Neural cell (in vitro differentiated cells): Measurements from ENCODE around the gene PALB2. TPM values are rescaled to one million over a fixed set of nuclear protein-coding genes. Genes with fewer than 3 reads are reported as not detected.
"Not testable (repeated sequence)": the region's sequence is repeated elsewhere in the genome, so short reads cannot be mapped to it uniquely, and the experiment has no call there.

ENCODE experiments used
- H2AFZ ChIP-seq: fragments of 200-600, 300-800 bp; sonication (generic), shearing (Covaris generic); 2 replicates; pipeline ENCODE4 v1.6.0; 2014; ENCODE audit warnings: low read depth, mild to moderate bottlenecking, antibody characterized with exemption, low read length, moderate library complexity
- H3F3A ChIP-seq: fragments of 200-600 bp; shearing (Covaris generic); 2 replicates; pipeline ENCODE4 v1.6.1; 2016; ENCODE audit warnings: mild to moderate bottlenecking, moderate library complexity, mixed read lengths, antibody characterized with exemption, low read length; ENCODE audit not compliant: insufficient read depth, poor library complexity, severe bottlenecking
- H3K27ac ChIP-seq: fragments of 200-600, 300-800 bp; sonication (generic), shearing (Covaris generic); 2 replicates; pipeline ENCODE4 v1.5.1; 2014; ENCODE audit warnings: mild to moderate bottlenecking, low read length, moderate library complexity
- H3K27me3 ChIP-seq: fragments of 300-800, 200-600 bp; sonication (generic), shearing (Covaris generic); 2 replicates; pipeline ENCODE4 v1.6.0; 2014; ENCODE audit warnings: mild to moderate bottlenecking, low read depth, low read length, moderate library complexity; ENCODE audit not compliant: insufficient read depth
- H3K36me3 ChIP-seq: fragments of 300-800, 200-600 bp; sonication (generic), shearing (Covaris generic); 2 replicates; pipeline ENCODE4 v1.5.1; 2014; ENCODE audit warnings: mild to moderate bottlenecking, antibody characterized with exemption, low read length, moderate library complexity; ENCODE audit not compliant: insufficient read depth
- H3K4me2 ChIP-seq: fragments of 300-800, 200-600 bp; sonication (generic), shearing (Covaris generic); 2 replicates; pipeline ENCODE4 v1.6.0; 2014; ENCODE audit warnings: mild to moderate bottlenecking, low read length
- H3K4me3 ChIP-seq: fragments of 300-800, 200-600 bp; sonication (generic), shearing (Covaris generic); 2 replicates; pipeline ENCODE4 v1.5.1; 2014; ENCODE audit warnings: mild to moderate bottlenecking, low read length, moderate library complexity
- H3K79me2 ChIP-seq: fragments of 200-600 bp; shearing (Covaris generic); replicated peaks from 2 replicates; pipeline ENCODE4 v1.6.0; 2014; ENCODE audit warnings: mild to moderate bottlenecking, low read length, moderate library complexity; ENCODE audit not compliant: insufficient read depth
- H3K9ac ChIP-seq: fragments of 300-800, 200-600 bp; sonication (generic), shearing (Covaris generic); 2 replicates; pipeline ENCODE4 v1.6.1; 2016; ENCODE audit warnings: mild to moderate bottlenecking, low read length, mixed read lengths
- H3K9me2 ChIP-seq: fragments of 200-600 bp; shearing (Covaris generic); 2 replicates; pipeline ENCODE4 v1.6.1; 2016; ENCODE audit warnings: mild to moderate bottlenecking, low read length, mixed read lengths; ENCODE audit not compliant: insufficient read depth
- H3K9me3 ChIP-seq: fragments of 200-600, 300-800 bp; sonication (generic), shearing (Covaris generic); 2 replicates; pipeline ENCODE4 v1.6.1; 2016; ENCODE audit warnings: mild to moderate bottlenecking, mixed run types, low read length, moderate library complexity, mixed read lengths
- H4K20me1 ChIP-seq: fragments of 200-600 bp; shearing (Covaris generic); 2 replicates; pipeline ENCODE4 v1.6.1; 2016; ENCODE audit warnings: mild to moderate bottlenecking, mixed run types; ENCODE audit not compliant: insufficient read depth
- EP300 ChIP-seq: fragments of 450-650 bp; conservative IDR thresholded peaks from 2 replicates; pipeline ENCODE4 v1.6.1; 2014; ENCODE audit warnings: antibody characterized with exemption, mild to moderate bottlenecking, moderate library complexity; ENCODE audit not compliant: poor library complexity, severe bottlenecking
- EZH2 ChIP-seq: fragments of 200-600, 300-800 bp; shearing (Covaris generic), sonication (generic); IDR thresholded peaks from 2 replicates; pipeline ENCODE4 v1.6.1; 2014; ENCODE audit warnings: antibody characterized with exemption, low read length, borderline replicate concordance, mild to moderate bottlenecking; ENCODE audit not compliant: insufficient read depth, poor library complexity, severe bottlenecking
- MXI1 ChIP-seq: fragments of 450-650 bp; conservative IDR thresholded peaks from 2 replicates; pipeline ENCODE4 v1.6.1; 2014; ENCODE audit warnings: antibody characterized with exemption, mild to moderate bottlenecking; ENCODE audit not compliant: poor library complexity, severe bottlenecking
- POLR2AphosphoS5 ChIP-seq: IDR thresholded peaks from 2 replicates; pipeline ENCODE4 v1.6.1; 2012
- RAD21 ChIP-seq: fragments of 450-650 bp; conservative IDR thresholded peaks from 2 replicates; pipeline ENCODE4 v1.6.1; 2014; ENCODE audit warnings: antibody characterized with exemption, mild to moderate bottlenecking, moderate library complexity
- SMC3 ChIP-seq: fragments of 450-650 bp; conservative IDR thresholded peaks from 2 replicates; pipeline ENCODE4 v1.6.1; 2014; ENCODE audit warnings: antibody characterized with exemption, mild to moderate bottlenecking, moderate library complexity; ENCODE audit not compliant: poor library complexity
- TAF1 ChIP-seq: IDR thresholded peaks from 2 replicates; pipeline ENCODE4 v1.6.1; 2012; ENCODE audit warnings: low read depth
- polyA plus RNA-seq: library from polyadenylated mRNA; depleted of rRNA; stranded (reverse); fragments of >200 nt; gene quantifications from 2 replicates; pipeline ENCODE4 v1.2.3, GENCODE V29; 2014
- TF ChIP-seq, protein P1 (sequence below): fragments of 450-650 bp; IDR thresholded peaks from 2 replicates; pipeline ENCODE4 v1.5.1; 2014; ENCODE audit warnings: antibody characterized with exemption, mild to moderate bottlenecking, moderate library complexity; ENCODE audit not compliant: poor library complexity, severe bottlenecking
- TF ChIP-seq, protein P2 (sequence below): IDR thresholded peaks from 2 replicates; pipeline ENCODE4 v1.6.1; 2012; ENCODE audit warnings: borderline replicate concordance

PALB2 gene
- polyA plus RNA-seq, 1 donor from 2014 or later = 6.5 TPM

DNA sequence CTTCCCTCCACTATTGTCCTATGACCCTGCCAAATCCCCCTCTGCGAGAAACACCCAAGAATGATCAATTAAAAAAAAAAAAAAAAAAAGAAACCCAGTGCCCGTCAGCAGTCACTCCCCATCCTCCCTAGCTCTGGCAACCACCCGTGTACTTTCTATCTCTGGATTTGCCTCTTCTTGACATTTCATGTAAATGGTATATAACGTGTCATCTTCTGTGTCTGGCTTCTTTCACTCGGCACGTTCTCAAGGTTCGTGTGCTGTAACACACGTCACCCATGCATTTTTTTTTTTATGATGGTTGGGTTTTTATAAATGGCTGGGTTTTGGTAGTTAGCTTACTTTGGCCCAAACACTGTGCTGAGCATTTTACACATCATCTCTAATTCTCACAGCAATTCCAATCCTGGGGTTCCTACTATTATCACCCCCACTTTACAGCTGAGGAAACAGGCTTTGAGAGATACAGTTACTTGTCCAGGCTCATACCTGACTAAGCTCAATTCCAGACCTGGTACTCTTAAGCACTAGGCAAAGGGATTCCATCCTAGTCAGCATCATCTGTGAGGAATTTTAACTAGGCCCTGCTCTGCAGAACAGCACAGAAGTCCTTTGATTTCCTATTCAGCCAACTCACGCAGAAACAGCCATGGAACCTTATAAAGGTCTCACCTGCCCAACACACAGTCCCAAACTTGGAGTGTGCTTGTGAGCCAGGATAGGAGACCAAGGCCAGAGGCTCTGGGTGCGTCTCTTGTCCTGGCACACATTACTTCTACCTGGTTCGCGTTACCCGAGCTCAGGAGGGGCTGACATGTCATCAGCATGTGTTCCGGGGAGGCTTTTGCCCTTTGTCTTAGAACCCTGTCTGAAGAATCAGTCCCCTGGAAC is 56.7 kb downstream of the PALB2 start:
- H3K9me2 ChIP-seq = no peaks in the 10 kb centered on the region
- peaks cover 7% of the 10 kb centered on the region for H3K36me3 ChIP-seq
- H3K27me3 ChIP-seq = no peaks in the 10 kb centered on the region
- H3F3A ChIP-seq = no peaks in the 10 kb centered on the region
- no peak overlapping the region for H2AFZ ChIP-seq
- no peak overlapping the region for H3K4me2 ChIP-seq
- H3K9me3 ChIP-seq = no peaks in the 10 kb centered on the region
- H3K9ac ChIP-seq = no peak overlapping the region
- H3K79me2 ChIP-seq = no peaks in the 10 kb centered on the region
- H3K4me3 ChIP-seq = no peak overlapping the region
- TF ChIP-seq, protein P1, sequence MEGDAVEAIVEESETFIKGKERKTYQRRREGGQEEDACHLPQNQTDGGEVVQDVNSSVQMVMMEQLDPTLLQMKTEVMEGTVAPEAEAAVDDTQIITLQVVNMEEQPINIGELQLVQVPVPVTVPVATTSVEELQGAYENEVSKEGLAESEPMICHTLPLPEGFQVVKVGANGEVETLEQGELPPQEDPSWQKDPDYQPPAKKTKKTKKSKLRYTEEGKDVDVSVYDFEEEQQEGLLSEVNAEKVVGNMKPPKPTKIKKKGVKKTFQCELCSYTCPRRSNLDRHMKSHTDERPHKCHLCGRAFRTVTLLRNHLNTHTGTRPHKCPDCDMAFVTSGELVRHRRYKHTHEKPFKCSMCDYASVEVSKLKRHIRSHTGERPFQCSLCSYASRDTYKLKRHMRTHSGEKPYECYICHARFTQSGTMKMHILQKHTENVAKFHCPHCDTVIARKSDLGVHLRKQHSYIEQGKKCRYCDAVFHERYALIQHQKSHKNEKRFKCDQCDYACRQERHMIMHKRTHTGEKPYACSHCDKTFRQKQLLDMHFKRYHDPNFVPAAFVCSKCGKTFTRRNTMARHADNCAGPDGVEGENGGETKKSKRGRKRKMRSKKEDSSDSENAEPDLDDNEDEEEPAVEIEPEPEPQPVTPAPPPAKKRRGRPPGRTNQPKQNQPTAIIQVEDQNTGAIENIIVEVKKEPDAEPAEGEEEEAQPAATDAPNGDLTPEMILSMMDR = no peak
- TF ChIP-seq TAF1 = no peak
- no peak for TF ChIP-seq MXI1
- TF ChIP-seq SMC3 = no peak
- TF ChIP-seq EZH2 = no peak
- TF ChIP-seq RAD21 = no peak
- no peak for TF ChIP-seq EP300
- TF ChIP-seq POLR2AphosphoS5 = no peak
- TF ChIP-seq, protein P2, sequence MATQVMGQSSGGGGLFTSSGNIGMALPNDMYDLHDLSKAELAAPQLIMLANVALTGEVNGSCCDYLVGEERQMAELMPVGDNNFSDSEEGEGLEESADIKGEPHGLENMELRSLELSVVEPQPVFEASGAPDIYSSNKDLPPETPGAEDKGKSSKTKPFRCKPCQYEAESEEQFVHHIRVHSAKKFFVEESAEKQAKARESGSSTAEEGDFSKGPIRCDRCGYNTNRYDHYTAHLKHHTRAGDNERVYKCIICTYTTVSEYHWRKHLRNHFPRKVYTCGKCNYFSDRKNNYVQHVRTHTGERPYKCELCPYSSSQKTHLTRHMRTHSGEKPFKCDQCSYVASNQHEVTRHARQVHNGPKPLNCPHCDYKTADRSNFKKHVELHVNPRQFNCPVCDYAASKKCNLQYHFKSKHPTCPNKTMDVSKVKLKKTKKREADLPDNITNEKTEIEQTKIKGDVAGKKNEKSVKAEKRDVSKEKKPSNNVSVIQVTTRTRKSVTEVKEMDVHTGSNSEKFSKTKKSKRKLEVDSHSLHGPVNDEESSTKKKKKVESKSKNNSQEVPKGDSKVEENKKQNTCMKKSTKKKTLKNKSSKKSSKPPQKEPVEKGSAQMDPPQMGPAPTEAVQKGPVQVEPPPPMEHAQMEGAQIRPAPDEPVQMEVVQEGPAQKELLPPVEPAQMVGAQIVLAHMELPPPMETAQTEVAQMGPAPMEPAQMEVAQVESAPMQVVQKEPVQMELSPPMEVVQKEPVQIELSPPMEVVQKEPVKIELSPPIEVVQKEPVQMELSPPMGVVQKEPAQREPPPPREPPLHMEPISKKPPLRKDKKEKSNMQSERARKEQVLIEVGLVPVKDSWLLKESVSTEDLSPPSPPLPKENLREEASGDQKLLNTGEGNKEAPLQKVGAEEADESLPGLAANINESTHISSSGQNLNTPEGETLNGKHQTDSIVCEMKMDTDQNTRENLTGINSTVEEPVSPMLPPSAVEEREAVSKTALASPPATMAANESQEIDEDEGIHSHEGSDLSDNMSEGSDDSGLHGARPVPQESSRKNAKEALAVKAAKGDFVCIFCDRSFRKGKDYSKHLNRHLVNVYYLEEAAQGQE = no peak
- no peaks in the 10 kb centered on the region for H4K20me1 ChIP-seq
- no peak overlapping the region for H3K27ac ChIP-seq

DNA sequence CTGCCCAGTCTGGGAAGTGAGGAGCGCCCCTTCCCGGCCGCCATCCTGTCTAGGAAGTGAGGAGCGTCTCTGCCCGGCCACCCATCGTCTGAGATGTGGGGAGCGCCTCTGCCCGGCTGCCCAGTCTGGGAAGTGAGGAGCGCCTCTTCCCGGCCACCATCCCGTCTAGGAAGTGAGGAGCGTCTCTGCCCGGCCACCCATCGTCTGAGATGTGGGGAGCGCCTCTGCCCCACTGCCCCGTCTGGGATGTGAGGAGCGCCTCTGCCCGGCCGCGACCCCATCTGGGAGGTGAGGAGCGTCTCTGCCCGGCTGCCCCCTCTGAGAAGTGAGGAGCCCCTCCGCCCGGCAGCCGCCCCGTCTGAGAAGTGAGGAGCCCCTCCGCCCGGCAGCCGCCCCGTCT is 57.8 kb downstream of the PALB2 start:
- not testable (repeated sequence) for H3K27me3 ChIP-seq, H3K9ac ChIP-seq, H2AFZ ChIP-seq, H4K20me1 ChIP-seq, H3K79me2 ChIP-seq, H3K9me2 ChIP-seq, H3K9me3 ChIP-seq, H3K36me3 ChIP-seq, H3K4me2 ChIP-seq, H3K4me3 ChIP-seq, H3K27ac ChIP-seq, H3F3A ChIP-seq
